IMR-90 (cell line): Measurements from ENCODE around the gene ORMDL2. TPM values are rescaled to one million over a fixed set of nuclear protein-coding genes. Genes with fewer than 3 reads are reported as not detected.

ENCODE experiments used
- ATAC-seq: fragments of 200-7000 bp; cut with Tn5 transposase; 2 replicates; pipeline ENCODE4 v1.9.1; 2020; ENCODE audit warnings: low read depth, mild to moderate bottlenecking, moderate library complexity
- BruUV-seq: library from RNA; stranded (reverse); fragments of 400-500 nt; replicated peaks from 2 replicates; lab custom pipeline; 2021; lab: Mats Ljungman, UMichigan
- CTCF ChIA-PET: fragments of 300-600 bp; formaldehyde crosslinking; extraction: SDS; loops from one replicate; lab custom pipeline; 2021; ENCODE audit warnings: antibody characterized with exemption; lab: Yijun Ruan, JAX
- POLR2A ChIA-PET: fragments of 300-600 bp; sonication (Branson Sonifier 250); formaldehyde crosslinking; loops from one replicate; lab custom pipeline; 2022; ENCODE audit warnings: antibody characterized with exemption; ENCODE audit not compliant: unreplicated experiment; lab: Charles Lee
- DNase-seq: peaks from one replicate; pipeline ENCODE4 v3.0.0; 2013
- H2AFZ ChIP-seq: replicated peaks from 2 replicates; pipeline ENCODE3; 2013; ENCODE audit warnings: low read length, mild to moderate bottlenecking; ENCODE audit not compliant: poor library complexity
- H2AK5ac ChIP-seq: 2 replicates; pipeline ENCODE4 v1.6.1; 2013; ENCODE audit warnings: low read depth, low read length, inconsistent platforms
- H2AK9ac ChIP-seq: replicated peaks from 2 replicates; pipeline ENCODE3; 2013; ENCODE audit warnings: mild to moderate bottlenecking, low read depth, low read length, moderate library complexity; ENCODE audit not compliant: poor library complexity
- H2BK120ac ChIP-seq: 2 replicates; pipeline ENCODE4 v1.6.1; 2013; ENCODE audit warnings: low read depth, low read length, inconsistent platforms
- H2BK15ac ChIP-seq: 3 replicates; pipeline ENCODE4 v1.6.1; 2013; ENCODE audit warnings: low read depth, low read length, inconsistent platforms
- H2BK20ac ChIP-seq: 2 replicates; pipeline ENCODE4 v1.6.1; 2013; ENCODE audit warnings: low read depth, mild to moderate bottlenecking, inconsistent platforms, low read length, moderate library complexity
- H2BK5ac ChIP-seq: 2 replicates; pipeline ENCODE4 v1.6.1; 2013; ENCODE audit warnings: mild to moderate bottlenecking, low read depth, low read length, inconsistent platforms; ENCODE audit not compliant: poor library complexity, severe bottlenecking
- H3K14ac ChIP-seq: replicated peaks from 2 replicates; pipeline ENCODE4 v1.6.1; 2013; ENCODE audit warnings: low read depth, low read length, inconsistent platforms
- H3K18ac ChIP-seq: 2 replicates; pipeline ENCODE4 v1.6.1; 2013; ENCODE audit warnings: low read depth, low read length, control low read depth
- H3K23ac ChIP-seq: 2 replicates; pipeline ENCODE4 v1.6.1; 2013; ENCODE audit warnings: low read depth, low read length, inconsistent platforms
- H3K27ac ChIP-seq: 2 replicates; pipeline ENCODE4 v1.5.1; 2013; ENCODE audit warnings: mild to moderate bottlenecking, control low read depth, low read length; ENCODE audit not compliant: insufficient read depth
- H3K27me3 ChIP-seq: 2 replicates; pipeline ENCODE4 v1.6.1; 2013; ENCODE audit warnings: low read length; ENCODE audit not compliant: control insufficient read depth, insufficient read depth
- H3K36me3 ChIP-seq: 2 replicates; pipeline ENCODE4 v1.6.1; 2013; ENCODE audit warnings: low read length, mixed read lengths; ENCODE audit not compliant: control insufficient read depth, insufficient read depth
- H3K4ac ChIP-seq: 2 replicates; pipeline ENCODE4 v1.6.1; 2013; ENCODE audit warnings: low read depth, low read length, inconsistent platforms
- H3K4me1 ChIP-seq: 2 replicates; pipeline ENCODE4 v1.6.1; 2013; ENCODE audit warnings: low read length, mixed read lengths; ENCODE audit not compliant: control insufficient read depth, insufficient read depth
- H3K4me2 ChIP-seq: 2 replicates; pipeline ENCODE4 v1.6.1; 2013; ENCODE audit warnings: low read depth, mild to moderate bottlenecking, control low read depth, low read length, moderate library complexity
- H3K4me3 ChIP-seq: 2 replicates; pipeline ENCODE4 v1.5.1; 2013; ENCODE audit warnings: low read depth, mild to moderate bottlenecking, control low read depth, low read length, moderate library complexity; ENCODE audit not compliant: insufficient read depth
- H3K56ac ChIP-seq: 2 replicates; pipeline ENCODE4 v1.6.1; 2013; ENCODE audit warnings: low read length, inconsistent platforms; ENCODE audit not compliant: insufficient read depth; ENCODE audit errors: extremely low read depth
- H3K79me1 ChIP-seq, 2 experiments: 2 replicates each; pipeline ENCODE4 v1.6.1; 2013; ENCODE audit warnings: low read length in 2 of 2, inconsistent platforms in 1 of 2, low read depth in 1 of 2
- H3K9ac ChIP-seq: 2 replicates; pipeline ENCODE4 v1.6.1; 2013; ENCODE audit warnings: low read depth, low read length, control low read depth
- H3K9me1 ChIP-seq: 2 replicates; pipeline ENCODE4 v1.6.1; 2013; ENCODE audit warnings: low read length, inconsistent platforms; ENCODE audit not compliant: insufficient read depth
- H3K9me3 ChIP-seq: 2 replicates; pipeline ENCODE4 v1.6.1; 2013; ENCODE audit warnings: low read length; ENCODE audit not compliant: control insufficient read depth, insufficient read depth
- H4K20me1 ChIP-seq: 2 replicates; pipeline ENCODE4 v1.6.1; 2013; ENCODE audit warnings: low read length, inconsistent platforms; ENCODE audit not compliant: insufficient read depth
- H4K5ac ChIP-seq: 2 replicates; pipeline ENCODE4 v1.6.1; 2013; ENCODE audit warnings: mild to moderate bottlenecking, low read depth, low read length, control low read depth
- H4K8ac ChIP-seq, 2 experiments: 2 replicates each; pipeline ENCODE4 v1.6.1; 2013; ENCODE audit warnings: low read depth in 2 of 2, low read length in 2 of 2, control low read depth in 1 of 2, inconsistent platforms in 1 of 2
- H4K91ac ChIP-seq: 2 replicates; pipeline ENCODE4 v1.6.1; 2013; ENCODE audit warnings: low read depth, low read length, inconsistent platforms; ENCODE audit not compliant: insufficient read depth
- CEBPB ChIP-seq: IDR thresholded peaks from 2 replicates; pipeline ENCODE4 v1.6.1; 2012; ENCODE audit warnings: low read depth, low read length, improper control_type of control experiment
- CHD1 ChIP-seq: IDR thresholded peaks from 2 replicates; pipeline ENCODE4 v1.6.1; 2012; ENCODE audit warnings: low read depth, low read length, improper control_type of control experiment
- FOS ChIP-seq: fragments of 150-350 bp; IDR thresholded peaks from 2 replicates; pipeline ENCODE4 v1.6.1; 2016; ENCODE audit warnings: low read depth, low read length
- MAFK ChIP-seq: IDR thresholded peaks from 2 replicates; pipeline ENCODE4 v1.6.1; 2012; ENCODE audit warnings: low read depth, low read length, improper control_type of control experiment
- MXI1 ChIP-seq: IDR thresholded peaks from 2 replicates; pipeline ENCODE4 v1.6.1; 2012; ENCODE audit warnings: low read depth, mild to moderate bottlenecking, low read length, moderate library complexity, borderline replicate concordance
- NFE2L2 ChIP-seq: fragments of 150-350 bp; IDR thresholded peaks from 2 replicates; pipeline ENCODE4 v1.6.1; 2016; ENCODE audit warnings: low read depth, mild to moderate bottlenecking, low read length
- RCOR1 ChIP-seq: IDR thresholded peaks from 2 replicates; pipeline ENCODE4 v1.6.1; 2012; ENCODE audit warnings: mild to moderate bottlenecking, low read length, improper control_type of control experiment; ENCODE audit not compliant: insufficient replicate concordance
- USF2 ChIP-seq: fragments of 150-350 bp; IDR thresholded peaks from 2 replicates; pipeline ENCODE4 v1.6.1; 2017; ENCODE audit warnings: mild to moderate bottlenecking, antibody characterized with exemption, low read length, low read depth
- WGBS, 2 experiments: methylation state at CpG; one replicate each; pipeline versions ENCODE4 v1.1.5 to v1.1.7; 2013; ENCODE audit warnings: missing lambda C conversion rate in 2 of 2; ENCODE audit not compliant: insufficient read length in 1 of 2; ENCODE audit errors: extremely low coverage in 2 of 2; 5-methylcytosine and 5-hydroxymethylcytosine counted together
- dilution Hi-C: fragments of 300-500 bp; cut with HindIII; formaldehyde crosslinking; loops from one replicate; pipeline ENCODE4 v1.14.3; 2018; ENCODE audit warnings: low sequenced_read_pairs; ENCODE audit not compliant: unreplicated experiment
- in situ Hi-C: fragments of 300-500 bp; cut with MboI; formaldehyde crosslinking; loops from 3 replicates; pipeline ENCODE4 v1.14.3; 2019; ENCODE audit warnings: low sequenced_read_pairs, inconsistent platforms, mixed read lengths
- intact Hi-C: fragments of 100-400 bp; cut with micrococcal nuclease; formaldehyde crosslinking; loops from 2 replicates; pipeline ENCODE4 v1.10.0; 2022
- polyA plus RNA-seq, 3 experiments: library from polyadenylated mRNA; depleted of rRNA; stranded (reverse); fragments of >200 nt; gene quantifications; 2 replicates each; pipeline ENCODE4 v1.2.3, GENCODE V29; 2012; ENCODE audit warnings: low replicate concordance in 1 of 3
- total RNA-seq: library from RNA; depleted of rRNA; stranded (reverse); fragments of >200 nt; gene quantifications from 2 replicates; pipeline ENCODE4 v1.2.3, GENCODE V29; 2012
- TF ChIP-seq, protein P1 (sequence below): conservative IDR thresholded peaks from 2 replicates; pipeline ENCODE4 v1.5.1; 2012; ENCODE audit warnings: mild to moderate bottlenecking, low read depth, low read length, improper control_type of control experiment
- TF ChIP-seq, protein P2 (sequence below): fragments of 150-350 bp; IDR thresholded peaks from 2 replicates; pipeline ENCODE4 v1.6.1; 2016; ENCODE audit warnings: low read depth, mild to moderate bottlenecking, low read length, moderate library complexity, borderline replicate concordance

Gene ORMDL2
- total and polyA plus RNA-seq, 2 of the 4 experiments (the other 2 are of a cell fraction): 20.4 to 39.7 TPM

DNA sequence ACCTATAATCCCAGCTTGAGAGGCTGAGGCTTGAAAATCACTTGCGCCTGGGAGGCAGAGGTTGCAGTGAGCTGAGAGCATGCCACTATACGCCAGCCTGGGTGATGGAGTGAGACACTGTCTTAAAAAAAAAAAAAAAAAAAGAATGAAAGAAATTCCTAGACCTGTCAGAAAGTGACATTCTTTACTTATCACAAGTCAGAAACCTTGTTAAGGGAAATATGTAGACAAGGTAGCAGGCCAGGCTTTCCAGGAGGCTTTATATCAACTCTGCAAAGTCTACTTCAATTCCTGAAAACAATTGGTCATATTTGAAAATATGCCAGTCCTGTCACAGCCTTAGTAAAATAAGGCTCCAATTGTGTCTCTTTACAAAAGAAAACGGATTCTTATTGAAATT is 44.0 kb downstream of the ORMDL2 start:
- Histone ChIP-seq H3K56ac (no peak overlapping the region), H2BK120ac (no peak overlapping the region), H3K4me1 (no peaks in the 10 kb centered on the region), H3K9me1 (no peaks in the 10 kb centered on the region), H2AFZ (no peak overlapping the region), H2AK9ac (no peak overlapping the region), H3K4me3 (no peak overlapping the region), H3K23ac (no peak overlapping the region), H3K9me3 (no peaks in the 10 kb centered on the region; the same call in 1 of the 2 replicates), H4K8ac (no peak overlapping the region), H2BK15ac (no peak overlapping the region), H4K5ac (no peak overlapping the region), H3K36me3 (no peaks in the 10 kb centered on the region), H3K27ac (no peak overlapping the region), H3K18ac (no peak overlapping the region), H3K27me3 (no peaks in the 10 kb centered on the region), H3K4me2 (no peak overlapping the region), H4K20me1 (no peaks in the 10 kb centered on the region), H3K14ac (no peak overlapping the region), H3K9ac (no peak overlapping the region), H3K4ac (no peak overlapping the region), H4K91ac (no peak overlapping the region), H2BK20ac (no peak overlapping the region), H2BK5ac (no peak overlapping the region), H2AK5ac (no peak overlapping the region), H3K79me1 (no peaks in the 10 kb centered on the region)
- in situ Hi-C loops (no loop called here), intact Hi-C loops (no loop called here), dilution Hi-C loops (no loop called here)
- ChIA-PET CTCF (no interaction called here), POLR2A (no interaction called here)
- WGBS, 2 experiments: no CpG with 5 or more reads among the region's 3 CpGs
- TF ChIP-seq, protein P1, sequence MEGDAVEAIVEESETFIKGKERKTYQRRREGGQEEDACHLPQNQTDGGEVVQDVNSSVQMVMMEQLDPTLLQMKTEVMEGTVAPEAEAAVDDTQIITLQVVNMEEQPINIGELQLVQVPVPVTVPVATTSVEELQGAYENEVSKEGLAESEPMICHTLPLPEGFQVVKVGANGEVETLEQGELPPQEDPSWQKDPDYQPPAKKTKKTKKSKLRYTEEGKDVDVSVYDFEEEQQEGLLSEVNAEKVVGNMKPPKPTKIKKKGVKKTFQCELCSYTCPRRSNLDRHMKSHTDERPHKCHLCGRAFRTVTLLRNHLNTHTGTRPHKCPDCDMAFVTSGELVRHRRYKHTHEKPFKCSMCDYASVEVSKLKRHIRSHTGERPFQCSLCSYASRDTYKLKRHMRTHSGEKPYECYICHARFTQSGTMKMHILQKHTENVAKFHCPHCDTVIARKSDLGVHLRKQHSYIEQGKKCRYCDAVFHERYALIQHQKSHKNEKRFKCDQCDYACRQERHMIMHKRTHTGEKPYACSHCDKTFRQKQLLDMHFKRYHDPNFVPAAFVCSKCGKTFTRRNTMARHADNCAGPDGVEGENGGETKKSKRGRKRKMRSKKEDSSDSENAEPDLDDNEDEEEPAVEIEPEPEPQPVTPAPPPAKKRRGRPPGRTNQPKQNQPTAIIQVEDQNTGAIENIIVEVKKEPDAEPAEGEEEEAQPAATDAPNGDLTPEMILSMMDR: no peak
- TF ChIP-seq, protein P2, sequence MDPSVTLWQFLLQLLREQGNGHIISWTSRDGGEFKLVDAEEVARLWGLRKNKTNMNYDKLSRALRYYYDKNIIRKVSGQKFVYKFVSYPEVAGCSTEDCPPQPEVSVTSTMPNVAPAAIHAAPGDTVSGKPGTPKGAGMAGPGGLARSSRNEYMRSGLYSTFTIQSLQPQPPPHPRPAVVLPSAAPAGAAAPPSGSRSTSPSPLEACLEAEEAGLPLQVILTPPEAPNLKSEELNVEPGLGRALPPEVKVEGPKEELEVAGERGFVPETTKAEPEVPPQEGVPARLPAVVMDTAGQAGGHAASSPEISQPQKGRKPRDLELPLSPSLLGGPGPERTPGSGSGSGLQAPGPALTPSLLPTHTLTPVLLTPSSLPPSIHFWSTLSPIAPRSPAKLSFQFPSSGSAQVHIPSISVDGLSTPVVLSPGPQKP: no peak
- TF ChIP-seq MXI1 (no peak), NFE2L2 (no peak), USF2 (no peak), FOS (no peak), RCOR1 (no peak), CHD1 (no peak), MAFK (no peak), CEBPB (no peak)
- no TSS peak for BruUV-seq
- ATAC-seq (no peak), DNase-seq (no peak)
